GM18526 (cell line): ENCODE measurements around the gene MCL1.

Experiments
- POLR2A ChIP-seq: IDR thresholded peaks from 3 replicates; pipeline ENCODE4 v1.6.1; 2011; ENCODE audit not compliant: insufficient read length; ENCODE audit errors: extremely low read depth

MCL1 gene

GRCh38 chr1:150575072-150575489 is 4.3 kb downstream of the MCL1 start:
- TF ChIP-seq POLR2A = no peak

- no peak for TF ChIP-seq POLR2A
Observed at GRCh38 chr1:150574260-150575071, 4.9 kb downstream of the MCL1 start.

GRCh38 chr1:150572918-150573647 is 6.3 kb downstream of the MCL1 start:
- peak; percentile 59 for TF ChIP-seq POLR2A

- peak; percentile 22 for TF ChIP-seq POLR2A
Observed at GRCh38 chr1:150568594-150568966, 10.8 kb downstream of the MCL1 start.

- peak; percentile 24 for TF ChIP-seq POLR2A
Observed at GRCh38 chr1:150567717-150568593, 11.5 kb downstream of the MCL1 start.

- TF ChIP-seq POLR2A = no peak
Observed at GRCh38 chr1:150567341-150567716, 12.1 kb downstream of the MCL1 start.

GRCh38 chr1:150566589-150567340 is 12.6 kb downstream of the MCL1 start:
- no peak for TF ChIP-seq POLR2A

- no peak for TF ChIP-seq POLR2A
Observed at GRCh38 chr1:150564051-150564991, 15.1 kb downstream of the MCL1 start.

GRCh38 chr1:150563340-150564038 is 15.9 kb downstream of the MCL1 start:
- TF ChIP-seq POLR2A = no peak

GRCh38 chr1:150562446-150563339 is 16.7 kb downstream of the MCL1 start:
- no peak for TF ChIP-seq POLR2A

GRCh38 chr1:150561974-150562445 is 17.4 kb downstream of the MCL1 start:
- TF ChIP-seq POLR2A = peak; percentile 61
